GM12891 (cell line): ENCODE measurements around the gene CPT1A.
A peak's percentile ranks its signal among the peaks of the same experiment; 100 is the strongest.

Source experiments
- DNase-seq: peaks from one replicate; pipeline ENCODE4 v3.0.0; 2011; ENCODE audit warnings: low spot score; ENCODE audit not compliant: insufficient read length
- FAIRE-seq: peaks from 2 replicates; lab custom pipeline; 2011; peaks lifted over from hg19 to GRCh38; lab: Jason Lieb, UNC
- PAX5 ChIP-seq: IDR thresholded peaks from 2 replicates; pipeline ENCODE4 v1.6.1; 2011; ENCODE audit warnings: low read length, moderate library complexity, mild to moderate bottlenecking; ENCODE audit not compliant: insufficient read depth, severe bottlenecking
- POLR2A ChIP-seq: IDR thresholded peaks from 2 replicates; pipeline ENCODE4 v1.6.1; 2011; ENCODE audit warnings: low read depth, low read length, control low read depth
- POLR2AphosphoS5 ChIP-seq: IDR thresholded peaks from 2 replicates; pipeline ENCODE4 v1.6.1; 2011; ENCODE audit warnings: low read depth, low read length, control low read depth
- POU2F2 ChIP-seq: IDR thresholded peaks from 2 replicates; pipeline ENCODE4 v1.6.1; 2011; ENCODE audit warnings: low read depth, mild to moderate bottlenecking, control low read depth, low read length, moderate library complexity
- SPI1 ChIP-seq: IDR thresholded peaks from 2 replicates; pipeline ENCODE4 v1.6.1; 2011; ENCODE audit warnings: low read depth, low read length, control low read depth
- TAF1 ChIP-seq: IDR thresholded peaks from 2 replicates; pipeline ENCODE4 v1.6.1; 2011; ENCODE audit warnings: low read depth, low read length, control low read depth

The CPT1A gene

GRCh38 chr11:68842427-68843051 lies 823 bp upstream of the CPT1A start:
- no peak for TF ChIP-seq SPI1
- no peak for TF ChIP-seq PAX5
- no peak for TF ChIP-seq POU2F2
- TF ChIP-seq POLR2AphosphoS5 = no peak
- no peak for TF ChIP-seq TAF1
- TF ChIP-seq POLR2A = no peak
- FAIRE-seq (no peak), DNase-seq (no peak)

GRCh38 chr11:68840661-68841653 lies 759 bp downstream of the CPT1A start:
- DNase-seq (no peak), FAIRE-seq (no peak)
- no peak for TF ChIP-seq POLR2AphosphoS5
- no peak for TF ChIP-seq TAF1
- TF ChIP-seq POU2F2 = no peak
- TF ChIP-seq SPI1 = no peak
- no peak for TF ChIP-seq PAX5
- no peak for TF ChIP-seq POLR2A

GRCh38 chr11:68839911-68840641 lies 1.6 kb downstream of the CPT1A start:
- peak; percentile 74 for FAIRE-seq

GRCh38 chr11:68839054-68839865 lies 2.5 kb downstream of the CPT1A start:
- TF ChIP-seq SPI1 (no peak), TAF1 (no peak), POLR2A (no peak), POU2F2 (no peak), PAX5 (no peak), POLR2AphosphoS5 (no peak)
- FAIRE-seq = peak; percentile 87

More at GRCh38 chr11:68839911-68840641, 1.6 kb downstream of the CPT1A start:
- TF ChIP-seq POLR2AphosphoS5 (no peak), PAX5 (no peak), POU2F2 (no peak), SPI1 (no peak), POLR2A (no peak), TAF1 (no peak)
- DNase-seq = no peak

GRCh38 chr11:68838572-68838964 lies 3.1 kb downstream of the CPT1A start:
- TF ChIP-seq POLR2A = no peak
- no peak for DNase-seq
- FAIRE-seq = no peak

More at GRCh38 chr11:68839054-68839865, 2.5 kb downstream of the CPT1A start:
- peak; percentile 82 for DNase-seq

DNA sequence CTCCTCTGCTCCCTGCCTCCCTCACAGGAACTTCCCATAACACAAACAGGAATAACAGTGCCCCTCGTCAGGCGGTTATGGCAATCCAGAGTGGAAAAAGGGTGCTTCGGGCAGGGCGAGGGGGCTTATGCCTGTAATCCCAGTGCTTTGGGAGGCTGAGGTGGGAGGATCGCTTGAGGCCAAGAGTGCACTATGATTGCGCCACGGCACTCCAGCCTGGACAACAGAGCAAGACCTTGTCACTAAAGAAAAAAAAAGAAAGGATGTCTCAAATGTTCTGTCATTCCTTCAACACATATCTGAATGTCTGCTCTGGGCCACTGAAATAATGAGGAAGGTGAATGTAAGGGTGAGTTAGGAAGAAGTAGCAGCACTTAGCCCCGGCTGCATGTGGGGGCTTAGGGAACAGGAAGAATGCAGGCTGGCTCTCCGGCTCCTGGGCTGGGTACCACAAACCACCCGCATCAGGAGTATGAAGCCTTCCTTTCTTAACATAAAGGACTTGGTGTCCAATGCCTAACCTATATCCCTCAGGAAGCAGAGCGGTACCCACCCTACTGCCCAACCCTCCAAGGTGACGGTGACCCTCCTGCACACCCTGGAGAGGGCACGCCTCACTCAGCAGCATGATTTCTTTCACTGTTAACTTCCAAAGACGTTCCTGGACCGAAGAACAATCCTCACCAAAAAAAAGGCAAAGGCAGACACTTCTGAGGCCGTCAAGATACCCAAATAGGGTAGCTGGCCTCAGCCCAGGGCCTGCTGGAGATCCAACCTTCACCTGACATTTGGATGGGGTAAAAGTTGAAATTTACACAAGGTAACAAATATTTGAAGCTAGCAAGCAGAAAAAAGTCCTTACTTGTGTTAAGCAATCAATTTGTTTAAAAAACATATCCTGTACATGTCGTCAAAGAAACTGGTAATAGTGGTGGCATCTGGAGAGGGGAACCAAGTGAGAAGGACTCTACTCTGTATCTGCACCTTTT lies 3.8 kb downstream of the CPT1A start:
- TF ChIP-seq POLR2A (no peak), POLR2AphosphoS5 (no peak), TAF1 (no peak), PAX5 (no peak), POU2F2 (no peak), SPI1 (no peak)
- FAIRE-seq = no peak
- no peak for DNase-seq

GRCh38 chr11:68835749-68836148 lies 6.0 kb downstream of the CPT1A start:
- TF ChIP-seq TAF1 (no peak), PAX5 (no peak), POU2F2 (no peak), POLR2AphosphoS5 (no peak), POLR2A (no peak), SPI1 (no peak)
- DNase-seq = no peak
- FAIRE-seq = no peak

GRCh38 chr11:68835328-68835727 lies 6.4 kb downstream of the CPT1A start:
- FAIRE-seq (no peak), DNase-seq (no peak)
- TF ChIP-seq POU2F2 = no peak
- no peak for TF ChIP-seq POLR2A
- no peak for TF ChIP-seq TAF1
- TF ChIP-seq PAX5 = no peak
- no peak for TF ChIP-seq POLR2AphosphoS5
- TF ChIP-seq SPI1 = no peak
